Body of pancreas (tissue), 4 donors: Measurements from ENCODE around the gene DGLUCY.

Source experiments
- POLR2A ChIP-seq, 3 donors: fragments of 450-650 bp; IDR thresholded peaks; one replicate each; pipeline ENCODE4 v1.6.1; 2016; ENCODE audit warnings: antibody characterized with exemption in 3 of 3, mild to moderate bottlenecking in 2 of 3
- TF ChIP-seq, protein P1 (sequence below), 7 experiments: fragments of 450-650 bp in 4 of 7; fragments of 200-600 bp in 3 of 7; sonication (generic) in 3 of 7; IDR thresholded peaks; one replicate each; pipeline ENCODE4 v1.5.1; 2016 to 2019; ENCODE audit warnings: antibody characterized with exemption in 7 of 7

DNA sequence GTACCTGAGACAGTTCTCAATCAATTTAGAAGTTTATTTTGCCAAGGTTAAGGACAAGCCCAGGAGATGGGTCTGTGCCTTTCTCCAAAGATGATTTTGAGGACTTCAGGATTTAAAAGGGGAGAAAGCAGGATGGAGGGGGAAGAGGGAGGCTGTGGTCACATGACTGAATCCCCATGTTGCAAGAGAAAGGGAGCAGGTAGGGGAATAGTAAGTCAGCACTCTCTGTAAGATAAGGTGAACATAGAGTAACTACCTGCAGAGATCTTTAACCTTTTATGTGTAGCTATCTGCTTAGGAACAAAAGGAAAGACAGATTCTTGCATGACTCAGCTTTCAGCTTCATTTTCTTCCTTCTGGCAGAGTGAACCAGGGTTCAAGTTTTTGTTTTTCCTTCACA, 25.9 kb downstream of the DGLUCY start:
- TF ChIP-seq, protein P1, sequence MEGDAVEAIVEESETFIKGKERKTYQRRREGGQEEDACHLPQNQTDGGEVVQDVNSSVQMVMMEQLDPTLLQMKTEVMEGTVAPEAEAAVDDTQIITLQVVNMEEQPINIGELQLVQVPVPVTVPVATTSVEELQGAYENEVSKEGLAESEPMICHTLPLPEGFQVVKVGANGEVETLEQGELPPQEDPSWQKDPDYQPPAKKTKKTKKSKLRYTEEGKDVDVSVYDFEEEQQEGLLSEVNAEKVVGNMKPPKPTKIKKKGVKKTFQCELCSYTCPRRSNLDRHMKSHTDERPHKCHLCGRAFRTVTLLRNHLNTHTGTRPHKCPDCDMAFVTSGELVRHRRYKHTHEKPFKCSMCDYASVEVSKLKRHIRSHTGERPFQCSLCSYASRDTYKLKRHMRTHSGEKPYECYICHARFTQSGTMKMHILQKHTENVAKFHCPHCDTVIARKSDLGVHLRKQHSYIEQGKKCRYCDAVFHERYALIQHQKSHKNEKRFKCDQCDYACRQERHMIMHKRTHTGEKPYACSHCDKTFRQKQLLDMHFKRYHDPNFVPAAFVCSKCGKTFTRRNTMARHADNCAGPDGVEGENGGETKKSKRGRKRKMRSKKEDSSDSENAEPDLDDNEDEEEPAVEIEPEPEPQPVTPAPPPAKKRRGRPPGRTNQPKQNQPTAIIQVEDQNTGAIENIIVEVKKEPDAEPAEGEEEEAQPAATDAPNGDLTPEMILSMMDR (IDR thresholded peaks at IDR 0.05) = no peak
- no peak for TF ChIP-seq POLR2A (IDR thresholded peaks at IDR 0.05)
